HEK293T (cell line): Measurements from ENCODE around the gene ME1.

Experiments used
- ARNT ChIP-seq: fragments of 450-650 bp; IDR thresholded peaks from 2 replicates; pipeline ENCODE4 v1.6.1; 2017; ENCODE audit warnings: mild to moderate bottlenecking
- BHLHE40 ChIP-seq: fragments of 450-650 bp; IDR thresholded peaks from 2 replicates; pipeline ENCODE4 v1.6.1; 2016; ENCODE audit warnings: mild to moderate bottlenecking, moderate library complexity, borderline replicate concordance
- ELF4 ChIP-seq: fragments of 450-650 bp; IDR thresholded peaks from 2 replicates; pipeline ENCODE4 v1.6.1; 2017; ENCODE audit warnings: antibody characterized with exemption
- FOXA1 ChIP-seq: fragments of 450-650 bp; IDR thresholded peaks from 2 replicates; pipeline ENCODE4 v1.6.1; 2016; ENCODE audit warnings: mild to moderate bottlenecking
- FOXM1 ChIP-seq: fragments of 450-650 bp; IDR thresholded peaks from 2 replicates; pipeline ENCODE4 v1.6.1; 2017; ENCODE audit warnings: mild to moderate bottlenecking, borderline replicate concordance
- L3MBTL2 ChIP-seq: fragments of 450-650 bp; conservative IDR thresholded peaks from 2 replicates; pipeline ENCODE4 v1.6.1; 2016; ENCODE audit warnings: mild to moderate bottlenecking
- LEF1 ChIP-seq: fragments of 450-650 bp; IDR thresholded peaks from 2 replicates; pipeline ENCODE4 v1.6.1; 2017; ENCODE audit warnings: mild to moderate bottlenecking, borderline replicate concordance
- PKNOX1 ChIP-seq: fragments of 450-650 bp; IDR thresholded peaks from 2 replicates; pipeline ENCODE4 v1.6.1; 2016
- SP1 ChIP-seq: fragments of 450-650 bp; IDR thresholded peaks from 2 replicates; pipeline ENCODE4 v1.6.1; 2017
- SUZ12 ChIP-seq: fragments of 450-650 bp; IDR thresholded peaks from 2 replicates; pipeline ENCODE4 v1.6.1; 2016; ENCODE audit warnings: mild to moderate bottlenecking
- TARDBP ChIP-seq: fragments of 450-650 bp; IDR thresholded peaks from 2 replicates; pipeline ENCODE4 v1.6.1; 2016
- ZNF384 ChIP-seq: fragments of 450-650 bp; IDR thresholded peaks from 2 replicates; pipeline ENCODE4 v1.6.1; 2016

GRCh38 chr6:83218646-83219045 lies 212.2 kb downstream of the ME1 start:
- no peak for TF ChIP-seq BHLHE40
- TF ChIP-seq PKNOX1 = no peak
- no peak for TF ChIP-seq L3MBTL2
- TF ChIP-seq FOXA1 = no peak
- no peak for TF ChIP-seq ELF4
- no peak for TF ChIP-seq ZNF384
- TF ChIP-seq ARNT = no peak
- TF ChIP-seq SP1 = no peak
- no peak for TF ChIP-seq FOXM1
- TF ChIP-seq SUZ12 = no peak
- TF ChIP-seq TARDBP = no peak
- TF ChIP-seq LEF1 = no peak
